Measurements from ENCODE around the gene PAPPA. TPM values are rescaled to one million over a fixed set of nuclear protein-coding genes. Genes with fewer than 3 reads are reported as not detected.
A peak's percentile ranks its signal among the peaks of the same experiment; 100 is the strongest.

PAPPA gene
- total RNA-seq, 1 donor from 2014 or later = 172 TPM

- no peak for DNase-seq (ENCODE audit: low read depth)
- Mint-ChIP-seq H3K4me1 (ENCODE audit: low read depth, unreplicated experiment) (peaks cover 21% of the 10 kb centered on the region), H3K4me3 (ENCODE audit: unreplicated experiment) (no peak overlapping the region), H3K9me3 (ENCODE audit: unreplicated experiment) (peaks cover 2% of the 10 kb centered on the region), H3K36me3 (ENCODE audit: low read depth, unreplicated experiment) (peaks cover 39% of the 10 kb centered on the region), H3K27me3 (ENCODE audit: low read depth, unreplicated experiment) (no peaks in the 10 kb centered on the region), H3K27ac (ENCODE audit: unreplicated experiment) (peak overlapping the region; percentile 9)
- Histone ChIP-seq H3K4me2 (ENCODE audit: low read length) (no peak overlapping the region), H3K9me3 (ENCODE audit: insufficient read depth, low read depth, low read length) (no peaks in the 10 kb centered on the region), H4K20me1 (ENCODE audit: insufficient read depth, low read length) (peaks cover 6% of the 10 kb centered on the region), H3K9ac (ENCODE audit: low read length) (no peak overlapping the region), H3K27ac (ENCODE audit: low read depth, low read length) (no peak overlapping the region), H3K4me1 (ENCODE audit: insufficient read depth, low read length) (no peaks in the 10 kb centered on the region), H2AFZ (ENCODE audit: low read depth, low read length) (no peak overlapping the region), H3K36me3 (ENCODE audit: insufficient read depth, low read length) (no peaks in the 10 kb centered on the region), H3K79me2 (ENCODE audit: insufficient read depth, low read length) (no peaks in the 10 kb centered on the region), H3K4me3 (ENCODE audit: insufficient read depth, low read depth, low read length) (no peak overlapping the region), H3K27me3 (ENCODE audit: insufficient read depth, low read length) (peaks cover 4% of the 10 kb centered on the region)
- FAIRE-seq = no peak
- TF ChIP-seq CTCF (IDR thresholded peaks at IDR 0.05; ENCODE audit: insufficient read depth, low read depth, low read length) = no peak
- no peak for TF ChIP-seq EZH2 (IDR thresholded peaks at IDR 0.05; ENCODE audit: insufficient read depth, low read length)
Observed at GRCh38 chr9:116322521-116322920, 168.9 kb downstream of the PAPPA start.

GRCh38 chr9:116323012-116323411 is 169.4 kb downstream of the PAPPA start:
- H3K27ac Mint-ChIP-seq (ENCODE audit: unreplicated experiment) = peak overlapping the region; percentile 41
- no peak for DNase-seq (ENCODE audit: low read depth)

More at GRCh38 chr9:116323012-116323411, 169.4 kb downstream of the PAPPA start:
- no peaks in the 10 kb centered on the region for H3K4me1 ChIP-seq (ENCODE audit: insufficient read depth, low read length)
- H3K9ac ChIP-seq (ENCODE audit: low read length) = no peak overlapping the region
- peaks cover 6% of the 10 kb centered on the region for H4K20me1 ChIP-seq (ENCODE audit: insufficient read depth, low read length)
- no peak overlapping the region for H3K4me2 ChIP-seq (ENCODE audit: low read length)
- H3K9me3 ChIP-seq (ENCODE audit: insufficient read depth, low read depth, low read length) = no peaks in the 10 kb centered on the region
- H3K79me2 ChIP-seq (ENCODE audit: insufficient read depth, low read length) = no peaks in the 10 kb centered on the region
- peaks cover 4% of the 10 kb centered on the region for H3K27me3 ChIP-seq (ENCODE audit: insufficient read depth, low read length)
- Mint-ChIP-seq H3K4me3 (ENCODE audit: unreplicated experiment) (no peak overlapping the region), H3K36me3 (ENCODE audit: low read depth, unreplicated experiment) (peaks cover 39% of the 10 kb centered on the region), H3K27me3 (ENCODE audit: low read depth, unreplicated experiment) (no peaks in the 10 kb centered on the region), H3K9me3 (ENCODE audit: unreplicated experiment) (peaks cover 2% of the 10 kb centered on the region), H3K4me1 (ENCODE audit: low read depth, unreplicated experiment) (peaks cover 21% of the 10 kb centered on the region)
- H3K4me3 ChIP-seq (ENCODE audit: insufficient read depth, low read depth, low read length) = no peak overlapping the region
- no peak overlapping the region for H3K27ac ChIP-seq (ENCODE audit: low read depth, low read length)
- TF ChIP-seq EZH2 (IDR thresholded peaks at IDR 0.05; ENCODE audit: insufficient read depth, low read length) = no peak
- TF ChIP-seq CTCF (IDR thresholded peaks at IDR 0.05; ENCODE audit: insufficient read depth, low read depth, low read length) = no peak
- FAIRE-seq = no peak
- H2AFZ ChIP-seq (ENCODE audit: low read depth, low read length) = no peak overlapping the region
- no peaks in the 10 kb centered on the region for H3K36me3 ChIP-seq (ENCODE audit: insufficient read depth, low read length)
